GM12872 (cell line): ENCODE measurements around the gene CADPS2.

Experiments used
- CTCF ChIP-seq: IDR thresholded peaks from 3 replicates; pipeline ENCODE4 v1.5.1; 2011; ENCODE audit warnings: low read depth, mild to moderate bottlenecking, low read length, moderate library complexity; ENCODE audit not compliant: insufficient read depth

Gene CADPS2

GRCh38 chr7:122300956-122301833 is 585.1 kb downstream of the CADPS2 start:
- TF ChIP-seq CTCF, result no peak

GRCh38 chr7:122300211-122300932 is 585.9 kb downstream of the CADPS2 start:
- no peak for TF ChIP-seq CTCF

GRCh38 chr7:122299624-122300210 is 586.5 kb downstream of the CADPS2 start:
- no peak for TF ChIP-seq CTCF

- no peak for TF ChIP-seq CTCF
Measured at GRCh38 chr7:122298618-122299017, 587.6 kb downstream of the CADPS2 start.

- no peak for TF ChIP-seq CTCF
Measured at GRCh38 chr7:122298131-122298530, 588.1 kb downstream of the CADPS2 start.

- TF ChIP-seq CTCF, result no peak
Measured at GRCh38 chr7:122291189-122291588, 595.1 kb downstream of the CADPS2 start.

GRCh38 chr7:122290476-122290875 is 595.8 kb downstream of the CADPS2 start:
- no peak for TF ChIP-seq CTCF
